ENCODE results near the gene CDYL. TPM values are rescaled to one million over a fixed set of nuclear protein-coding genes. Genes with fewer than 3 reads are reported as not detected.

The CDYL gene, protein sequence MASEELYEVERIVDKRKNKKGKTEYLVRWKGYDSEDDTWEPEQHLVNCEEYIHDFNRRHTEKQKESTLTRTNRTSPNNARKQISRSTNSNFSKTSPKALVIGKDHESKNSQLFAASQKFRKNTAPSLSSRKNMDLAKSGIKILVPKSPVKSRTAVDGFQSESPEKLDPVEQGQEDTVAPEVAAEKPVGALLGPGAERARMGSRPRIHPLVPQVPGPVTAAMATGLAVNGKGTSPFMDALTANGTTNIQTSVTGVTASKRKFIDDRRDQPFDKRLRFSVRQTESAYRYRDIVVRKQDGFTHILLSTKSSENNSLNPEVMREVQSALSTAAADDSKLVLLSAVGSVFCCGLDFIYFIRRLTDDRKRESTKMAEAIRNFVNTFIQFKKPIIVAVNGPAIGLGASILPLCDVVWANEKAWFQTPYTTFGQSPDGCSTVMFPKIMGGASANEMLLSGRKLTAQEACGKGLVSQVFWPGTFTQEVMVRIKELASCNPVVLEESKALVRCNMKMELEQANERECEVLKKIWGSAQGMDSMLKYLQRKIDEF
- total RNA-seq: 60.0 and 79.3 TPM in 2 replicates

DNA sequence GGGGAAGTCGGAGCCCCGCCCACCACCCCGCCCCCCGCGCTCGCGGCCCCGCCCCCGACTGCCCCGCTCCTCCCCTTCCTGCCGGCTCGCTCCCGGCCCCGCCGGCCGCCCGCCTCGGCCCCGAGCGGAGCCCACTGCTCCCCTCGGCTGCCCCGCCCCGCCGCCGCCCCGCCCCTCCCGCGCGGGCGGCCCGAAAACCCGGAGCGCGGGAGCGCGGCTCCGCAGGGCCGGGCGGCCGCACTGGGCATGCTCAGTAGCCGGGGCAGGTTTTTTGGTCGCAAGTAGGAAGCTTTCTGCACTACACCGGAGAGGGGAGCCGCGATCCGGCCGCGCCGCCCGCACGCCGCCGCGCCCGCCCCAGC is at the start of gene CDYL:
CDYL (plus strand) TSS at position 274 of the 362 bp plus-strand sequence. CDS start 380 bp downstream, outside the sequence.

DNA sequence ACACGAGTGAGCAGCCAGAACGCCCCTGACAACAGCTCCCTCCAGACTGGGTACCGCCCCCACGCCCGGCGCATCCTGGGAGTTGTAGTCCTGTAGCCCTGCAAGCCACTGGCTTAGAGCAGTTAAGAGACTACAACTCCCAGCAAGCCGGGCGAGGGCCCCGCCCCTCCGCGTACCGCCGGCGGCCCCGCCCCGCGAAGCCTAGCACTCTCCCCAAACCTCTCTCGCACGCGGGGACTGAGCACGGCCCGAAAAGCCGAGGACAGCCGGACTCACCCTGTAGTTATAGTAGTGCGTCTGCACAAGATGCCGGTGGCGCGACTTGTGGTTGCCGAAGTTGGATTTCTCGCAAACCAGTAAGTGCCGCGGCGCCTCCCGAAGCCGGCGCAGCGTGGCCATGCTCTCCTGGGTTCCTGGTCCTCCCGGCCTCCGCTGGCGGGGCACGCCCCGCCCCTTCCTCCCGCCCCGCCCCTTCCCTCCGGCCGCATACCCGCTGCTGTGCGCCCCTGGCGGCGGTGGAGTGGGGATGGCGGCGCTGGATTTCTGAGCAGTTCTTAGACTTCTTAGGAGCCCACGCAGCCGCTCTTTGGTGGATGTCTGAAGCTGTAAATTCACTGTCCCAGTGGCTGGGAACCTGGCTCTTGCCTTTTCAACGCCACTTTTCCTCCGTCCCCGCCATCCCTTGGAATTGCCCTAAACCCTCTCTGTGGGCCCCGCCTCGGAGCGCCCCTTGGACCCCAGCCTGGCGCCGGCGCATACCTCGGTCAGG is 227.6 kb downstream of the CDYL start, which contains the start of gene RPP40:
RPP40 (minus strand) TSS at position 434 of the 769 bp plus-strand sequence; CDS start at position 399, 35 bp downstream.

Other genes with a start within 250 kb of the CDYL start
- 14.9 and 15.9 TPM in 2 replicates for gene RPP40, start 227.6 kb downstream of the CDYL start, total RNA-seq